T-cell (primary cell): ENCODE results near the gene PGAP6. TPM values are rescaled to one million over a fixed set of nuclear protein-coding genes. Genes with fewer than 3 reads are reported as not detected.

Source experiments
- ATAC-seq, 4 experiments: fragments of 200-7000 bp in 3 of 4; fragments of 150-1000 bp in 1 of 4; cut with Tn5 transposase; replicated peaks in 1 of 4; 1 replicate in 3 of 4; 2 replicates in 1 of 4; pipeline ENCODE4 v1.10.0; 2021; ENCODE audit warnings: moderate library complexity in 3 of 4, mild to moderate bottlenecking in 2 of 4, moderate number of reproducible peaks in 1 of 4
- CTCF ChIA-PET, 2 donors: fragments of 300-600 bp; sonication (Branson Sonifier 250); formaldehyde crosslinking; loops; one replicate each; lab custom pipeline; 2022; ENCODE audit warnings: antibody characterized with exemption in 2 of 2; lab: Charles Lee
- POLR2A ChIA-PET, 2 donors: fragments of 300-600 bp; sonication (Branson Sonifier 250); formaldehyde crosslinking; loops; one replicate each; lab custom pipeline; 2022; ENCODE audit warnings: antibody characterized with exemption in 2 of 2; lab: Charles Lee
- DNase-seq, 35 experiments: peaks; one replicate each; pipeline versions ENCODE4 v3.0.0 to v3.0.0-alpha.2; 2013 to 2023
- H3K27ac ChIP-seq: one replicate; pipeline ENCODE4 v1.5.1; 2013; ENCODE audit warnings: low read length
- H3K27me3 ChIP-seq, 2 experiments: replicated peaks in 1 of 2; 1 replicate in 1 of 2; 2 replicates in 1 of 2; pipeline versions ENCODE4 v1.6.1 to v1.7.0; 2013; ENCODE audit warnings: low read length in 1 of 2, mixed read lengths in 1 of 2; ENCODE audit not compliant: control insufficient read depth in 2 of 2, insufficient read depth in 2 of 2; ENCODE audit errors: extremely low read depth in 1 of 2
- H3K36me3 ChIP-seq, 2 donors: 1 replicate in 1 of 2; 2 replicates in 1 of 2; pipeline versions ENCODE4 v1.6.1 to v1.7.0; 2013; ENCODE audit warnings: low read length in 1 of 2; ENCODE audit not compliant: control insufficient read depth in 2 of 2, insufficient read depth in 1 of 2; ENCODE audit errors: extremely low read depth in 1 of 2
- H3K4me1 ChIP-seq, 2 experiments: 1 replicate in 1 of 2; 2 replicates in 1 of 2; pipeline versions ENCODE4 v1.6.1 to v1.7.0; 2013; ENCODE audit warnings: low read length in 2 of 2, mixed read lengths in 1 of 2; ENCODE audit not compliant: insufficient read depth in 2 of 2, control insufficient read depth in 1 of 2; ENCODE audit errors: extremely low read depth in 1 of 2
- H3K4me3 ChIP-seq, 2 donors: 1 replicate in 1 of 2; 2 replicates in 1 of 2; pipeline versions ENCODE4 v1.5.1 to v1.7.0; 2013; ENCODE audit warnings: mild to moderate bottlenecking in 2 of 2, low read length in 1 of 2, moderate library complexity in 1 of 2; ENCODE audit not compliant: control insufficient read depth in 1 of 2; ENCODE audit errors: extremely low read depth in 1 of 2
- H3K9me3 ChIP-seq: 2 replicates; pipeline ENCODE4 v1.7.0; 2013
- H3K27ac Mint-ChIP-seq, 2 donors: one replicate each; pipeline ENCODE4 v1.8.0; 2020 to 2021; ENCODE audit warnings: mild to moderate bottlenecking in 2 of 2, mixed read lengths in 2 of 2
- H3K27me3 Mint-ChIP-seq, 2 donors: one replicate each; pipeline ENCODE4 v1.8.0; 2021 to 2022; ENCODE audit warnings: mixed read lengths in 2 of 2
- H3K36me3 Mint-ChIP-seq: one replicate; pipeline ENCODE4 v1.8.0; 2021; ENCODE audit warnings: mixed read lengths
- H3K4me1 Mint-ChIP-seq, 3 donors: one replicate each; pipeline ENCODE4 v1.8.0; 2020 to 2022; ENCODE audit warnings: mixed read lengths in 3 of 3, mild to moderate bottlenecking in 1 of 3
- H3K4me3 Mint-ChIP-seq, 3 donors: one replicate each; pipeline ENCODE4 v1.8.0; 2020 to 2022; ENCODE audit warnings: mild to moderate bottlenecking in 3 of 3, mixed read lengths in 3 of 3, moderate library complexity in 3 of 3
- H3K9me3 Mint-ChIP-seq, 3 donors: one replicate each; pipeline ENCODE4 v1.8.0; 2020 to 2022; ENCODE audit warnings: mixed read lengths in 3 of 3
- WGBS: methylation state at CpG from one replicate; pipeline ENCODE4 v1.1.5; 2013; ENCODE audit warnings: missing lambda C conversion rate; ENCODE audit not compliant: insufficient coverage; 5-methylcytosine and 5-hydroxymethylcytosine counted together
- total RNA-seq, 35 experiments: library from RNA in 6 of 35; stranded (reverse) in 6 of 35; fragments of 120-200 nt in 1 of 35; gene quantifications; one replicate each; pipeline versions ENCODE4 v1.2.1 to v1.2.4 and lab custom pipeline; 2013 to 2026

PGAP6 gene
- total RNA-seq, 5 donors from 2014 or later (not counting 1 experiment from before 2014, with no cell fraction given), result 34.9 to 143 (median 122) TPM

DNA sequence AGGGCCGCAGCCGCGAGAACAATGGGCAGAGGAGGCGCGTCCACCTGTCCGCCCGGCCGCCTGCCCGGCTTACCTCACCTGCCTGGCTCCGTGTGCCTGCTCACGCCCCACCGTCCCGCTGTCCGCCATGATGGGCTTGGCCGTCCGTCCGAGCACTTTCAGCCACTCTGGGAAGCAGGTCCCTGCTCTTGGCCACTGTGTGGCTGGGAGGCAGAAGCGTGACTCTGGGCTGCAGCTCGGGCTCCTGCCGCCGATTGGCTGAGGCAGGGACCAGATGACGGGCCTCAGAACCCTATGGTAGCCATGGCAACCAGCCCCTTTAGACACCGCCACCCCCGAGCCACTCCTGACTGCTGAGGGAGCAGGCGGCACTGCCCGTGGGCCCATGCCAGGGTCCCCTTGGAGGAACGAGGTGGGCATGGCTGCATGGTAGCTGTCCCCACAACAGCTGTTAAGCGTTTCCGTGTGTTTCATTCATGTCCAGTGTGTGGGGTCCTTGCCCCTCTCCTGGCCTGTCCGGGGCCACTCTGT, 20.4 kb downstream of the PGAP6 start:
- 92% methylated on average over 30 of the region's 30 CpGs for WGBS
- Histone ChIP-seq H3K36me3 (peaks cover 0 to under 1% of the 10 kb centered on the region in 2 donors), H3K27me3 (peaks cover 0 to 19% of the 10 kb centered on the region in 2 experiments), H3K9me3 (no peaks in the 10 kb centered on the region), H3K27ac (no peak overlapping the region), H3K4me1 (peaks cover 0 to 19% of the 10 kb centered on the region in 2 experiments), H3K4me3 (no peak overlapping the region)
- no peak for DNase-seq
- Mint-ChIP-seq H3K4me3 (peak overlapping the region in 1 of 3 donors; percentile 28), H3K9me3 (no peaks in the 10 kb centered on the region), H3K27me3 (peaks cover 0 to 4% of the 10 kb centered on the region in 2 donors), H3K36me3 (no peaks in the 10 kb centered on the region), H3K4me1 (peaks cover 5 to 7% (median 7%) of the 10 kb centered on the region in 3 donors), H3K27ac (no peak overlapping the region)
- ChIA-PET POLR2A (no interaction called here), CTCF (interaction anchor here (0.6 to 1.4 kb wide), 8 partner anchors 126 to 254 kb away, joined by 3 to 6 read pairs (median 3); no protein-coding TSS in a partner anchor)
- no peak for ATAC-seq

- no peak overlapping the region for H3K27ac Mint-ChIP-seq
- Histone ChIP-seq H3K27me3 (peaks cover 0 to 19% of the 10 kb centered on the region in 2 experiments), H3K4me1 (peaks cover 3 to 25% of the 10 kb centered on the region in 2 experiments), H3K36me3 (no peaks in the 10 kb centered on the region), H3K27ac (no peak overlapping the region), H3K9me3 (no peaks in the 10 kb centered on the region), H3K4me3 (no peak overlapping the region)
- CTCF ChIA-PET, result interaction anchor here in 1 of 2 donors (1.0 to 1.1 kb wide), 2 partner anchors 172 to 254 kb away, joined by 3 to 4 read pairs; no protein-coding TSS in a partner anchor
- ATAC-seq (no peak), DNase-seq (no peak)
- 95% methylated on average over 32 of the region's 47 CpGs for WGBS
- H3K4me3 Mint-ChIP-seq, result no peak overlapping the region
- POLR2A ChIA-PET, result no interaction called here
- H3K9me3 Mint-ChIP-seq, result no peaks in the 10 kb centered on the region
- no peaks in the 10 kb centered on the region for H3K36me3 Mint-ChIP-seq
- peaks cover 0 to 4% of the 10 kb centered on the region in 2 donors for H3K27me3 Mint-ChIP-seq
- H3K4me1 Mint-ChIP-seq, result peaks cover 5 to 10% (median 7%) of the 10 kb centered on the region in 3 donors
These were observed 21.0 kb downstream of the PGAP6 start for GRCh38 chr16:360698-361336.

- WGBS, result 92% methylated on average over 36 of the region's 47 CpGs
- Histone ChIP-seq H3K9me3 (no peaks in the 10 kb centered on the region), H3K36me3 (no peaks in the 10 kb centered on the region), H3K27me3 (peaks cover 0 to 19% of the 10 kb centered on the region in 2 experiments), H3K4me3 (no peak overlapping the region), H3K4me1 (peaks cover 8 to 32% of the 10 kb centered on the region in 2 experiments), H3K27ac (no peak overlapping the region)
- H3K36me3 Mint-ChIP-seq, result no peaks in the 10 kb centered on the region
- DNase-seq (no peak), ATAC-seq (no peak)
- no peaks in the 10 kb centered on the region for H3K9me3 Mint-ChIP-seq
- POLR2A ChIA-PET, result interaction anchor here in 1 of 2 donors (0.6 kb wide), 1 partner anchor 129 kb away, joined by 3 read pairs; no protein-coding TSS in a partner anchor
- H3K27ac Mint-ChIP-seq, result no peak overlapping the region
- CTCF ChIA-PET, result no interaction called here
- peaks cover 0 to 4% of the 10 kb centered on the region in 2 donors for H3K27me3 Mint-ChIP-seq
- H3K4me1 Mint-ChIP-seq, result peaks cover 10 to 16% (median 13%) of the 10 kb centered on the region in 3 donors
- no peak overlapping the region for H3K4me3 Mint-ChIP-seq
These were observed 21.7 kb downstream of the PGAP6 start for GRCh38 chr16:359871-360697.

GRCh38 chr16:359067-359763, 22.6 kb downstream of the PGAP6 start:
- H3K9me3 Mint-ChIP-seq, result no peaks in the 10 kb centered on the region
- Histone ChIP-seq H3K27me3 (peaks cover 0 to 15% of the 10 kb centered on the region in 2 experiments), H3K36me3 (no peaks in the 10 kb centered on the region), H3K4me1 (peaks cover 15 to 41% of the 10 kb centered on the region in 2 experiments), H3K9me3 (no peaks in the 10 kb centered on the region), H3K27ac (no peak overlapping the region), H3K4me3 (no peak overlapping the region)
- H3K36me3 Mint-ChIP-seq, result no peaks in the 10 kb centered on the region
- no peak for ATAC-seq
- no peak overlapping the region for H3K27ac Mint-ChIP-seq
- H3K4me1 Mint-ChIP-seq, result peaks cover 19 to 24% (median 20%) of the 10 kb centered on the region in 3 donors
- H3K27me3 Mint-ChIP-seq, result peaks cover 0 to 4% of the 10 kb centered on the region in 2 donors
- 89% methylated on average over 16 of the region's 19 CpGs for WGBS
- POLR2A ChIA-PET, result no interaction called here
- no peak overlapping the region for H3K4me3 Mint-ChIP-seq
- DNase-seq, result no peak
- CTCF ChIA-PET, result no interaction called here

GRCh38 chr16:356741-357140, 25.0 kb downstream of the PGAP6 start:
- Mint-ChIP-seq H3K27me3 (no peaks in the 10 kb centered on the region), H3K36me3 (no peaks in the 10 kb centered on the region), H3K4me1 (peaks cover 19 to 28% (median 23%) of the 10 kb centered on the region in 3 donors), H3K9me3 (no peaks in the 10 kb centered on the region), H3K27ac (peak overlapping the region in 1 of 2 donors; percentile 59), H3K4me3 (peak overlapping the region in 1 of 3 donors; percentile 5)
- ATAC-seq, result no peak
- Histone ChIP-seq H3K4me1 (peaks cover 21 to 46% of the 10 kb centered on the region in 2 experiments), H3K27ac (peak overlapping the region; percentile 16), H3K4me3 (no peak overlapping the region), H3K27me3 (no peaks in the 10 kb centered on the region), H3K9me3 (no peaks in the 10 kb centered on the region), H3K36me3 (no peaks in the 10 kb centered on the region)
- ChIA-PET CTCF (no interaction called here), POLR2A (no interaction called here)
- DNase-seq, result no peak
- 94% methylated on average over 4 of the region's 12 CpGs for WGBS
